ENCODE data around the gene PIGP. TPM values are rescaled to one million over a fixed set of nuclear protein-coding genes. Genes with fewer than 3 reads are reported as not detected.

Gene PIGP
- total and polyA plus RNA-seq, 2 of the 8 experiments (the other 6 are each of a cell fraction or from before 2014, with no cell fraction given), result 11.3 to 18.0 TPM

- TF ChIP-seq, protein P1, sequence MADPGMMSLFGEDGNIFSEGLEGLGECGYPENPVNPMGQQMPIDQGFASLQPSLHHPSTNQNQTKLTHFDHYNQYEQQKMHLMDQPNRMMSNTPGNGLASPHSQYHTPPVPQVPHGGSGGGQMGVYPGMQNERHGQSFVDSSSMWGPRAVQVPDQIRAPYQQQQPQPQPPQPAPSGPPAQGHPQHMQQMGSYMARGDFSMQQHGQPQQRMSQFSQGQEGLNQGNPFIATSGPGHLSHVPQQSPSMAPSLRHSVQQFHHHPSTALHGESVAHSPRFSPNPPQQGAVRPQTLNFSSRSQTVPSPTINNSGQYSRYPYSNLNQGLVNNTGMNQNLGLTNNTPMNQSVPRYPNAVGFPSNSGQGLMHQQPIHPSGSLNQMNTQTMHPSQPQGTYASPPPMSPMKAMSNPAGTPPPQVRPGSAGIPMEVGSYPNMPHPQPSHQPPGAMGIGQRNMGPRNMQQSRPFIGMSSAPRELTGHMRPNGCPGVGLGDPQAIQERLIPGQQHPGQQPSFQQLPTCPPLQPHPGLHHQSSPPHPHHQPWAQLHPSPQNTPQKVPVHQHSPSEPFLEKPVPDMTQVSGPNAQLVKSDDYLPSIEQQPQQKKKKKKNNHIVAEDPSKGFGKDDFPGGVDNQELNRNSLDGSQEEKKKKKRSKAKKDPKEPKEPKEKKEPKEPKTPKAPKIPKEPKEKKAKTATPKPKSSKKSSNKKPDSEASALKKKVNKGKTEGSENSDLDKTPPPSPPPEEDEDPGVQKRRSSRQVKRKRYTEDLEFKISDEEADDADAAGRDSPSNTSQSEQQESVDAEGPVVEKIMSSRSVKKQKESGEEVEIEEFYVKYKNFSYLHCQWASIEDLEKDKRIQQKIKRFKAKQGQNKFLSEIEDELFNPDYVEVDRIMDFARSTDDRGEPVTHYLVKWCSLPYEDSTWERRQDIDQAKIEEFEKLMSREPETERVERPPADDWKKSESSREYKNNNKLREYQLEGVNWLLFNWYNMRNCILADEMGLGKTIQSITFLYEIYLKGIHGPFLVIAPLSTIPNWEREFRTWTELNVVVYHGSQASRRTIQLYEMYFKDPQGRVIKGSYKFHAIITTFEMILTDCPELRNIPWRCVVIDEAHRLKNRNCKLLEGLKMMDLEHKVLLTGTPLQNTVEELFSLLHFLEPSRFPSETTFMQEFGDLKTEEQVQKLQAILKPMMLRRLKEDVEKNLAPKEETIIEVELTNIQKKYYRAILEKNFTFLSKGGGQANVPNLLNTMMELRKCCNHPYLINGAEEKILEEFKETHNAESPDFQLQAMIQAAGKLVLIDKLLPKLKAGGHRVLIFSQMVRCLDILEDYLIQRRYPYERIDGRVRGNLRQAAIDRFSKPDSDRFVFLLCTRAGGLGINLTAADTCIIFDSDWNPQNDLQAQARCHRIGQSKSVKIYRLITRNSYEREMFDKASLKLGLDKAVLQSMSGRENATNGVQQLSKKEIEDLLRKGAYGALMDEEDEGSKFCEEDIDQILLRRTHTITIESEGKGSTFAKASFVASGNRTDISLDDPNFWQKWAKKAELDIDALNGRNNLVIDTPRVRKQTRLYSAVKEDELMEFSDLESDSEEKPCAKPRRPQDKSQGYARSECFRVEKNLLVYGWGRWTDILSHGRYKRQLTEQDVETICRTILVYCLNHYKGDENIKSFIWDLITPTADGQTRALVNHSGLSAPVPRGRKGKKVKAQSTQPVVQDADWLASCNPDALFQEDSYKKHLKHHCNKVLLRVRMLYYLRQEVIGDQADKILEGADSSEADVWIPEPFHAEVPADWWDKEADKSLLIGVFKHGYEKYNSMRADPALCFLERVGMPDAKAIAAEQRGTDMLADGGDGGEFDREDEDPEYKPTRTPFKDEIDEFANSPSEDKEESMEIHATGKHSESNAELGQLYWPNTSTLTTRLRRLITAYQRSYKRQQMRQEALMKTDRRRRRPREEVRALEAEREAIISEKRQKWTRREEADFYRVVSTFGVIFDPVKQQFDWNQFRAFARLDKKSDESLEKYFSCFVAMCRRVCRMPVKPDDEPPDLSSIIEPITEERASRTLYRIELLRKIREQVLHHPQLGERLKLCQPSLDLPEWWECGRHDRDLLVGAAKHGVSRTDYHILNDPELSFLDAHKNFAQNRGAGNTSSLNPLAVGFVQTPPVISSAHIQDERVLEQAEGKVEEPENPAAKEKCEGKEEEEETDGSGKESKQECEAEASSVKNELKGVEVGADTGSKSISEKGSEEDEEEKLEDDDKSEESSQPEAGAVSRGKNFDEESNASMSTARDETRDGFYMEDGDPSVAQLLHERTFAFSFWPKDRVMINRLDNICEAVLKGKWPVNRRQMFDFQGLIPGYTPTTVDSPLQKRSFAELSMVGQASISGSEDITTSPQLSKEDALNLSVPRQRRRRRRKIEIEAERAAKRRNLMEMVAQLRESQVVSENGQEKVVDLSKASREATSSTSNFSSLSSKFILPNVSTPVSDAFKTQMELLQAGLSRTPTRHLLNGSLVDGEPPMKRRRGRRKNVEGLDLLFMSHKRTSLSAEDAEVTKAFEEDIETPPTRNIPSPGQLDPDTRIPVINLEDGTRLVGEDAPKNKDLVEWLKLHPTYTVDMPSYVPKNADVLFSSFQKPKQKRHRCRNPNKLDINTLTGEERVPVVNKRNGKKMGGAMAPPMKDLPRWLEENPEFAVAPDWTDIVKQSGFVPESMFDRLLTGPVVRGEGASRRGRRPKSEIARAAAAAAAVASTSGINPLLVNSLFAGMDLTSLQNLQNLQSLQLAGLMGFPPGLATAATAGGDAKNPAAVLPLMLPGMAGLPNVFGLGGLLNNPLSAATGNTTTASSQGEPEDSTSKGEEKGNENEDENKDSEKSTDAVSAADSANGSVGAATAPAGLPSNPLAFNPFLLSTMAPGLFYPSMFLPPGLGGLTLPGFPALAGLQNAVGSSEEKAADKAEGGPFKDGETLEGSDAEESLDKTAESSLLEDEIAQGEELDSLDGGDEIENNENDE (IDR thresholded peaks at IDR 0.05; ENCODE audit: insufficient replicate concordance, low read length), result no peak
- TF ChIP-seq SIRT6 (IDR thresholded peaks at IDR 0.05; ENCODE audit: low read length) (no peak), ZNF274 (IDR thresholded peaks at IDR 0.05; ENCODE audit: borderline replicate concordance, extremely low read depth, low read length) (no peak)
These were observed 440 bp downstream of the PIGP start (continued) for GRCh38 chr21:37072274-37072987.

Measured in H1 (cell line).